ENCODE data around the gene CERS2.
A peak's percentile ranks its signal among the peaks of the same experiment; 100 is the strongest.

Gene CERS2, protein sequence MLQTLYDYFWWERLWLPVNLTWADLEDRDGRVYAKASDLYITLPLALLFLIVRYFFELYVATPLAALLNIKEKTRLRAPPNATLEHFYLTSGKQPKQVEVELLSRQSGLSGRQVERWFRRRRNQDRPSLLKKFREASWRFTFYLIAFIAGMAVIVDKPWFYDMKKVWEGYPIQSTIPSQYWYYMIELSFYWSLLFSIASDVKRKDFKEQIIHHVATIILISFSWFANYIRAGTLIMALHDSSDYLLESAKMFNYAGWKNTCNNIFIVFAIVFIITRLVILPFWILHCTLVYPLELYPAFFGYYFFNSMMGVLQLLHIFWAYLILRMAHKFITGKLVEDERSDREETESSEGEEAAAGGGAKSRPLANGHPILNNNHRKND

DNA sequence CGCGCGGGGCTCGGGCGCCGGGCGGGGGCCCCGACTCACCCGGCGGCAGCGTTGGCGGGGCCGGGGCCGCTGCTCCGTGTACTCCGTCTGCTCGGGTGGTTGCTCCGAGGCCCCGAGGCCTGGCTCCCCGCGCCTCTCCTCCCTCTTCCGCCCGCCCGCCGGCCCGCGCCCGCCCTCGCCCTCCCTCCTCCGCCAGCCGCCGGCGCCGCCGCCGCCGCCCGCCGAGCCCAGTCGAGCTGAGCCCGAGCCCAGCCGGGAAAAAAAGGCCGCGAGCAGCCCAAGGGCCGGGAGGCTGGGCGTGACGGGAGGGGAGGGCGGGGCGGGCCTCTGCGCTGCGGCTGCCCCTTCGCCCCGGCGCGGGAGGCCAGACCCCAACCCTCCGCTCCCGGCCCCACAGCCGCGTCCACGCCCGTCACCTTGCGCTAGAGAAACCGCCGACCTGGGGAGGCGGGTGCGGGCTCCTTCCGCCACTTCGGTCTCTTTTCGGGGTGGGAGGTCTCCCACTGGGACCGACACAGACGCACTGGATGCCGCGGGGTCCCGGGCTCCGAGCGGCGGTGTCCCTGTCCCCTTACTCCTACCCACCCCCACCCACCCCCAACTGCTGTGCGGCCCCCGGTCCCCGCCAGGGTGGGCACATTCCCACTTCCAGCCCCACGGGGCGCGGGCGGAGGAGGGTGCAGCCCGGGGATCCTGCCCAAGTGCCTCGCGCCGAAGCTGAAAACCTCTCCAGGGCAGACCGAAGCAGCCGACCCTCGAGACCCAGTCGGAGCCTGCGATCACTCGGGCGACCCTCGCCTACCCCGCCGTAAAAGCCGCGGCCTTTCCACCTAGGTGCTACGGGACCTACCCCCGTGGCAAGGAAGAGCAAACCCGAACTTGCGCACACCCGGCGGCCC is at the start of gene CERS2:
TSS of gene CERS2 (minus strand) at position 256 of the 899 bp plus-strand sequence. CDS start 5,745 bp downstream, outside the sequence.
- DNase-seq (ENCODE audit: low read depth, low spot score) = no peak
- ChIA-PET CTCF (interaction anchor here (2.3 to 19.7 kb wide), 3 partner anchors 10 to 25 kb away, joined by 11 to 551 read pairs (median 67); partner anchors contain the start of gene MINDY1), POLR2A (interaction anchor here (1.0 to 1.5 kb wide), 2 partner anchors 32 to 396 kb away, joined by 3 to 5 read pairs; partner anchors contain the start of genes MCL1 and MINDY1)
- TF ChIP-seq, protein P1, sequence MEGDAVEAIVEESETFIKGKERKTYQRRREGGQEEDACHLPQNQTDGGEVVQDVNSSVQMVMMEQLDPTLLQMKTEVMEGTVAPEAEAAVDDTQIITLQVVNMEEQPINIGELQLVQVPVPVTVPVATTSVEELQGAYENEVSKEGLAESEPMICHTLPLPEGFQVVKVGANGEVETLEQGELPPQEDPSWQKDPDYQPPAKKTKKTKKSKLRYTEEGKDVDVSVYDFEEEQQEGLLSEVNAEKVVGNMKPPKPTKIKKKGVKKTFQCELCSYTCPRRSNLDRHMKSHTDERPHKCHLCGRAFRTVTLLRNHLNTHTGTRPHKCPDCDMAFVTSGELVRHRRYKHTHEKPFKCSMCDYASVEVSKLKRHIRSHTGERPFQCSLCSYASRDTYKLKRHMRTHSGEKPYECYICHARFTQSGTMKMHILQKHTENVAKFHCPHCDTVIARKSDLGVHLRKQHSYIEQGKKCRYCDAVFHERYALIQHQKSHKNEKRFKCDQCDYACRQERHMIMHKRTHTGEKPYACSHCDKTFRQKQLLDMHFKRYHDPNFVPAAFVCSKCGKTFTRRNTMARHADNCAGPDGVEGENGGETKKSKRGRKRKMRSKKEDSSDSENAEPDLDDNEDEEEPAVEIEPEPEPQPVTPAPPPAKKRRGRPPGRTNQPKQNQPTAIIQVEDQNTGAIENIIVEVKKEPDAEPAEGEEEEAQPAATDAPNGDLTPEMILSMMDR (IDR thresholded peaks at IDR 0.05; ENCODE audit: insufficient read depth, low read length, missing control alignments) = no peak
- H3K4me3 ChIP-seq (ENCODE audit: low read depth, low read length) = peak within 1 kb of the TSS; percentile 78

DNA sequence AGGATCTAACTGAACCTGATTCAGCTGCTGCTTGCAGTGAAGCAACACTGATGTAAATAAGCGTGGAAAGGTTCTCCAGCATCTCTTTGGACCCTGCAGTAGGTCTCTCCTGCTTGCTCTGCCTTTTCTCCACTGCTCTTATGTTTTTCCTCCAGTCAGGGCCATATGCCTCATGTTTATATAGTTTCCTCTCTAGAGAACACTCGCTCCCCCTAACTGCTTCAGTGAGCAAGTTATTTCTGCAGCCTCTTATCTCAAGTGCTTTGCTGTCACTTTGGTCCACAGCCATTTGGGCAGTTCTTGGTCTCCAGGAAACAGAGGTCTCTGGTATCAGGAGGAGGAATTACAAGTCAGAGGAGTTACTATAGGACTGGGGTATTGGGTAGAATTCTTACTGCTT is 38.9 kb upstream of the CERS2 start:
- CTCF ChIA-PET = interaction anchor here (1.9 to 3.7 kb wide), 2 partner anchors 11 to 18 kb away, joined by 11 to 15 read pairs; no protein-coding TSS in a partner anchor
- TF ChIP-seq, protein P1 (IDR thresholded peaks at IDR 0.05; ENCODE audit: insufficient read depth, low read length, missing control alignments) = no peak
- H3K4me3 ChIP-seq (ENCODE audit: low read depth, low read length) = no peak overlapping the region
- POLR2A ChIA-PET = no interaction called here
- DNase-seq (ENCODE audit: low read depth, low spot score) = no peak

DNA sequence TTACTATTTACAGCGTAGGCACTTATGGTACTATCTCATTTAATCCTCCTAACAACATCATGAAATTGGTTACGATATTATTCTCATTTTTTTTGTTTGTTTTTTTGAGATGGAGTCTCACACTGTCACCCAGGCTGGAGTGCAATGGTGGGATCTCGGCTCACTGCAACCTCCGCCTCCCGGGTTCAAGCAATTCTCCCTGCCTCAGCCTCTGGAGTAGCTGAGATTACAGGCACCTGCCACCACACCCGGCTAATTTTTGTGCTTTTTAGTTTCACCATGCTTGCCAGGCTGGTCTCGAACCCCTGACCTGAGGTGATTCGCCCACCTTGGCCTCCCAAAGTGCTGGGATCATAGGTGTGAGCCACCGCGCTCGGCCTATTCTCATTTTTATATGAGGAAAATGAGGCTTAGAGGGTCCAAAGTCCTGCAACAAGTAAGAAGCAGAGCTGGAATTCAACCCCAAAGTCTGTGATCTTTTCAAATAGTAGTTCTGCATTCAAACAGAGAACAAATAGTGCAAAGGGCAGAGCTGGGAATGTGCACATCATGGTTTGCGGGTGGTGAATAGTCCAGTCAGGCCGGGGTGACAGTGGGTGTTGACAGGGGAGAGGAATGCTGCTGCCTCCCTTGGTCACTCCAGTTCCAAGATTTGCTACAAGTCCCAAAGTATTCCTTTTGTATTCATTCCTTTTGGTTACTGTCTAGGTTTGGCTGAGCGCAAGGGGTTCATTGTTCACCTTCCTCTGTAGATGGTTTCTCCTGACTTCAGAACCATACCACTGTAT is 38.2 kb upstream of the CERS2 start:
- POLR2A ChIA-PET = no interaction called here
- TF ChIP-seq, protein P1 (IDR thresholded peaks at IDR 0.05; ENCODE audit: insufficient read depth, low read length, missing control alignments) = no peak
- no peak for DNase-seq (ENCODE audit: low read depth, low spot score)
- no peak overlapping the region for H3K4me3 ChIP-seq (ENCODE audit: low read depth, low read length)
- CTCF ChIA-PET = interaction anchor here (1.9 to 3.7 kb wide), 2 partner anchors 12 to 18 kb away, joined by 11 to 15 read pairs; no protein-coding TSS in a partner anchor

DNA sequence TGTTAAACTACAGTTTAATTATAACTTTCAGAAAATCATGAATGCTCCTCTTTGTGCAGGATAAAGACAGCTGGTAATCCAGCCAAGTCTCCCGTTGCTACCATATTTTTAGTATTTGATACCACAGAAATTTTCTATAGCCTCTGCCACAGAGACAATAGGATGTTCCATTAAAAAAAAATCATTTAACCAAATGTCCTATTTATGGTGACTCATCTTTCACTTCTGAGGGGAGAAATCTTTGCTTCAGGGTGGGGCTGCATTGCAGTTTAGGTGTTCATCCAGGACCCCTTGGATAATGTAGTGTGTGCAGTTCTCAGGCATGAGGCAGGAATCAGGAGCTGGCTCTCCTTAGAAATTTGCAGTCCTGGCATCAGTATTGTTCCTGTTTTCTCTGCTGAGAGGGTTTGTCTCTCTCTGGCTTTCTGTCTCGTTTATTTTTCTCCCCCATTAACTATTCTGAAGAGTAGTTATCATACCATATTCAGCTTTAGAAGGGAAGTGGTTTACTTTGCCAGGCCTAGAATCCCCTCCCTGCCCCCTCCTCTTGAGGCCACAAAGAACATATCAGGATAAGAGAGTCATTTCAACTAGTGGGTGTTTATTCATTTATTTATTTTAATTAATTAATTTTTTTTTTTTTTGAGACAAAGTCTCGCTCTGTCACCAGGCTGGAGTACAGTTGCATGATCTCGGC is 36.7 kb upstream of the CERS2 start:
- no peak overlapping the region for H3K4me3 ChIP-seq (ENCODE audit: low read depth, low read length)
- ChIA-PET CTCF (interaction anchor here (1.0 to 3.7 kb wide), 5 partner anchors 13 to 36 kb away, joined by 4 to 15 read pairs (median 11); partner anchors contain the start of gene C1orf56), POLR2A (no interaction called here)
- TF ChIP-seq, protein P1 (IDR thresholded peaks at IDR 0.05; ENCODE audit: insufficient read depth, low read length, missing control alignments) = no peak
- no peak for DNase-seq (ENCODE audit: low read depth, low spot score)

DNA sequence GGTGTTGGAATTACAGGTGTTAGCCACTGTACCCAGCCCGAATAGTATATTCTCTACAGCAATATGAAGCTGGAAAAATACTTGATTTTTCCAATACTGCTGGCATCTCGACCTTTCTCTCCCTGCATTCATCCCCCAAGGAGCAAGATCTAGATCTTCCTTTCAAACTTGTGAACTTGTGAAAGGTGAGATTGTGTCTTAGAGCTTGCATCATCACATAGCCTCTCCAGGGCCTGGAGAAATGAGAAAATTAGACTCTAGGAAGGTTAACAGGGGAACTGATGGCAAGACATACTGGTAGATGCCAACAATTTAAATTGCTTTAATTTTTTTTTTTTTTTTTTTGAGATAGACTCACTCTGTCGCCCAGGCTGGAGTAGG is 35.7 kb upstream of the CERS2 start:
- TF ChIP-seq, protein P1 (IDR thresholded peaks at IDR 0.05; ENCODE audit: insufficient read depth, low read length, missing control alignments) = no peak
- CTCF ChIA-PET = interaction anchor here (0.6 to 2.3 kb wide), 6 partner anchors 14 to 89 kb away, joined by 3 to 11 read pairs (median 4); partner anchors contain the start of gene C1orf56
- no peak for DNase-seq (ENCODE audit: low read depth, low spot score)
- POLR2A ChIA-PET = no interaction called here
- H3K4me3 ChIP-seq (ENCODE audit: low read depth, low read length) = no peak overlapping the region
